ENCODE results near the gene TLE1.
"Not testable (repeated sequence)": the region's sequence is repeated elsewhere in the genome, so short reads cannot be mapped to it uniquely, and the experiment has no call there.

The TLE1 gene

DNA sequence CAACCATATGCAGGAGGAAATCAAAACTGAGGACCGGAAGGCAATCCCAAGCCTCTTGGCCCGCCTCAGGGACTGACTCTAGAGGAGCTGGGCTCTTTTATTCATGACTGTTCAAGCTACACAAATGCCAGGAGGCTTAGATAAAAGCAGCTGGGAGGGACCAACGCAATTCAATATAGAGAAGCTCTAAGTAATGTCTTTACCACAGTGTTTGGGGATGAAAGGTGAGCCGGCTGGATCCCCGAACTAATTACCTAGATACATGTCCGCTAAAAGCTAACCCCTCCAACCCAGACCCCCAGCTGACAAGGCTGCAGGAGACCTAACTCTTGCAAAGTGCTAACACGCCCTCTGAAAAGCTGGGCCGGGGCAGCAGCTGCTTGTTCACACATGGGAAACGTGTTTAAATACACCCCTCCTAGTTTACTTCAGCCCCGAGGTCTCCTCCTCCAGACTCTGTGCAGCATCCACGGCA is 67.5 kb downstream of the TLE1 start:
- DNase-seq = peak; percentile 79

DNA sequence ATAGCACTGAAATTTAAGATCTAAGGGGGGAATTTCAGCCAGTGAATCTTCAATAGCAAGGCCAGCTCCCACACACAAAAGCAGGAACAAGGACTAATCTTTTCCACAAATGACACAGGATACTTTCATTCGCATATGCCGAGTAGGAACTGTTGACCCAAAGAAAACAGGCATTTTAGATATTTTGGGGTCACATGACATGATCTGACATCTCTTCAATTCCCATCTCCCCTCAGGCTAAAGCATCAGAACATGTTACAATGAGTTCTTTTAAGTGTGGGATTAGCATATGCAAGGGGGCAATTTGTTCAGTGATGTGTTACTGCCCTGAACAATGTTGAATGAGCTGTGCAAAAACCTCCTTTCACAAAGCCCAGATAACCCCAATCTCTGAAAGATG is 68.2 kb downstream of the TLE1 start:
- DNase-seq = no peak

DNA sequence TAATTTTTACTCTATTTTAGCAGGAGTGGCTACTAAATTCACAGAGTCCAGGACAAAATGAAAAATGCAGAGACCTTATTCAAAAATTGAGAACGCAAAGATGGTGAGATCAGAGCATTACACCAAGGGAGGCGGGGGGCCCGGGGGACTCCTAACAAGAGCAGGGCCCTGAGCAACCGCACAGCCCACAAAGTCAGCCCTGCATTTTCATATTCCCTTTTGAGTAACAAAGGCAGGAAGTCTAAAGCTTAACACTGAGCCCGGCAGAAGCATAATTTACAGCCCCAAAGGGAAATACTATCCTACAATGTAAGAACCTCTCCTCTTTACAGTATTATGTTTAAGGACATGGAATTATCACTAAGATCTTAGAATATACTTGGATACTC is 69.4 kb downstream of the TLE1 start:
- DNase-seq = no peak

DNA sequence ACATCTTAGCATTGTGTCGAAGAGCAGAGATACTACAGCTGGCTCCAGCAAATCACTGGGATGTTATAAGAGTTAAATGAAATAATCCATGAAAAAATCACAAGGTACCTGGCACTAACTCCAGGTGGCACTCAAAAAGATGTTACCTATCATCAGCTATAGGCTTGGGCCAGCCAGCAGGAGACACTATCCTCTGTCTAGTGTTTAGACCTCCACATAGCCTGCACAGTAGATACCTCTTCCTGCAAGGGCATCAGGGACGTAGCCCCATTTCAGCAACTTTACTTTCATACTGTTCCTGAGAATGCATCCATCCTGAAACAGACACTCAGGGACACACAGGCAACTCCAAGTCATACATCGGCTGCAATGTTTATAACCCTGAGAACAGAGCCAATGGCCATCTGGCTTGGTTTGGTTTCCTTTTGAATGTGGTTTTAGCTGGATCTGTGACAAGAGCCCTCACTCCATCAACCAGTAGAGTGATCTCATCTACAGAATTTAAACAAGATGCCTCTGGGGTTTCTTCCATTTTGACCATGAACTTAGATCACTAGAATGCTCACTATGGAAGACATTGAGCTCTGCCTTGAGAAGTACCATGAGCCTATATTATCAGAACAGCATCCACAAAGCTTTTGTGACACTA is 69.9 kb downstream of the TLE1 start:
- DNase-seq = no peak

DNA sequence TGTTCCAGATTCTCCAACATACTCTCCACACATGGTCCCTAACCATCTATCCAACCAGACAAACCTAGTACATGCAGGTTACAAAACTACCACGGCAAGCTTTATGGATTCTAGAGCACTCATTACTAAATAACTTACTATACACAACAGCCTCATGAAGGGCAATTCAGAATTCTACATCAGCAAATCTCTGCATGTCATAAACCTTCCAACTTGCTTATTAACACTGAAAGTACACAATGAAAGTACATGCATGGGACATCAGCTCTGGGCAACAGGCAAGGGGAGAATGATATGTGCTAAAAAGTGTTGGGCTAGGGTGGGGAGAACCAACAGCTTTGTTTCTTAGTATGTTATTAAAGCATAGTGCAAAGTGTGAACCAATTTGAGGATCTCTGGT is 70.4 kb downstream of the TLE1 start:
- no peak for DNase-seq

DNA sequence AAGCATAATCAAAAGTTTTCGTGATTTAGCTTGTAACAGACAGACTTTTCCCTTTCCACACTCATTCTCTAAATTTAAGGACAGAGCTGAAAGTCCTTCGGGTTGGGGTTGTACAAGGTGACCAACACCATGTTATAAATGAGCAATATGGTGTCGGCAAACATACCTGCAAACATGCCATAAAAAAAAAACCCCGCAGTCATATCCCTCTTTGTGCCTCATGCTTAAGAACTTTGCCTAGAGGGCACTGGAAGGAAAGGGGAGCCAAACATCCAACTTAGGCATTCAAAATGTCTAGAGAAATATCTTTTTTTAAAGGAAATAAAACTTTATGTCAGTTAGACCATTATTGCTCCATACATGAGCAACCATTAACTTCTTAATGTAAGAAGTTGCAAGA is 73.2 kb downstream of the TLE1 start:
- DNase-seq = no peak

DNA sequence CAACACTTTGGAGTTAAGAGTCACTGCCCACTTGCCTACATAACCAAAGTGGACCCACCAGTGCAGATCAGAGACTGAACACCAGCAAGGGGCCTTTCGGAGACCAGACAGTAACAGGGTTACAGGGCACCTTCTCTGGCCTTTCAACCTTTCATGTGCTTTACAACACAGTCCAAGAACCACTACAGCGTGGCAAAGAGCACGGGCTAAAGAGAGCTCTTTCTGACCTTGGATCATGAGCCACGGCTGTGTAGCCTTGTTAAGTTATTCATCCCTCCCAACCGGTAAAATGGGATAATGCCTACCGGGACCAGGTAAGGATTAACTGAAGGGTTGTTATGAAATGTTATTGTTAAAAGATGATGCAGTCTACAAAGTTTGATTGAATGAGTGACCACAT is 75.0 kb downstream of the TLE1 start:
- DNase-seq = no peak

DNA sequence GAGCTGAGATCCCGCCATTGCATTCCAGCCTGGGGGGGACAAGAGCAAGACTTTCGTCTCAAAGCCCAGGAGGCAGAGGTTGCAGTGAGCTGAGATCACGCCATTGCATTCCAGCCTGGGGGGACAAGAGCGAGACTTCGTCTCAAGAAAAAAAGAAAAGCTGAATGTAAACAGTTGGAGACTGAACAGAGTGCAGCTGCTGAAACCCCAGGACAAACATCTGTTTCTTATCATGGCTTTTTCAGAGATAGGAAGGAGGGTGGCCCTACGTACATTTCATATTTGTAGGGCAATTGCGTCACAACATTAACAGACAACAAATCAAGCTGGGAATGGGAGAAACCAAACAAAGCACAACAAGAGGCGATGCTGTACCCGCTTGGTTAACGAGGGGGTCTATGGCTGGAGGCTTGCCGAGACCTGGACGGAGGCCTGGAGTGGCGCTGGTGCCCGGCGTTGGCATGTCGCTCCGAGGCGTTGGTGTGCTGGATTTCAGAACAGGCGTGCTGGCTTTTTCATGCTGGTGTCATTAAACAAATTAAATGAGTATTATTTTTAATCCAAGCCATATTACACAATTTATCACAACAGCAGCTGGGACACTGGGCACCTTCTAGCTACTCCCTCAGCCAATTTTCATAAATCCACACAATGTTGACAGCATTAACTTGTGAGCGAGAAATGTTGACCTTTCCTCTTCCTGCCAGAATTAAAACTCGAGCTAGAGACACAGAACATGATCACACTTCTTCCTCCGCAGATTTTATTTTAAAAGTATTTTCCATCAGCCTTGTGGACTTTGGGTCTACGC is 76.1 kb downstream of the TLE1 start:
- DNase-seq = no peak

DNA sequence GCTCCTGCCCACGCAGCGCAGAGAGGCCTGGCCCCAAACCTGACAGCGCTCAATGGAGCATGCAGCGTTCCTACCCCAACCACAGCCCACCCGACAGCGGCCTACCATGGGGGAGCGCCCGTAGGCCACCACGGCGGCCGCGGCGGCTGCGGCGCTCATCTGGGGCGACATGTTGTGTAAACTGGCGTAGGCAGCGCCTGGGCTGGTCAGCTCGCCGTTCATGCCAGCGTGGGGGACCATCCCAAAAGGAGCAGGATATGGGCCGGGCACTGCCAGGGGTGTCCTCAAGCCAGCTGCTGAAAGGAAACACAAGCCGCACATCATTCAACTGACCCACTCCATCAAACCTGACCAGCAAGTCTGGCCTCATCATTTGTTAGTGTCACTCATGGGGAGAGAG is 77.7 kb downstream of the TLE1 start:
- no peak for DNase-seq

DNA sequence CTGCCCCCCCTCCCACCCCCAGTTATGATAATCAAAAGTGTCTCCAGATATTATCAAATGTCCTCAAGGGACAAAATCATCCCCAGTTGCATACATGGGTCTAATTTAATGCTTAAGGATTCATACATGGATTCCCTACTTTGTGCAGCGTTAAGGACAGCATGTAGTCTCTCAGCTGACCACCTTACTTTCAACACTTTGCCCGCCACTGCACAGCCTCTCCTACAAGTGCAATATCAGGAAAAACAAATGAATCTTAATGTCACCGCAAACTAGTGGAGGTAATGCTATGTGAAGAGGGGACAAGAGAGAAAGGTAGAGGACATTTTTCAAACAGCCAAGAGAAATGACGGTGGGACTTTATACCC is 78.6 kb downstream of the TLE1 start:
- DNase-seq = no peak

DNA sequence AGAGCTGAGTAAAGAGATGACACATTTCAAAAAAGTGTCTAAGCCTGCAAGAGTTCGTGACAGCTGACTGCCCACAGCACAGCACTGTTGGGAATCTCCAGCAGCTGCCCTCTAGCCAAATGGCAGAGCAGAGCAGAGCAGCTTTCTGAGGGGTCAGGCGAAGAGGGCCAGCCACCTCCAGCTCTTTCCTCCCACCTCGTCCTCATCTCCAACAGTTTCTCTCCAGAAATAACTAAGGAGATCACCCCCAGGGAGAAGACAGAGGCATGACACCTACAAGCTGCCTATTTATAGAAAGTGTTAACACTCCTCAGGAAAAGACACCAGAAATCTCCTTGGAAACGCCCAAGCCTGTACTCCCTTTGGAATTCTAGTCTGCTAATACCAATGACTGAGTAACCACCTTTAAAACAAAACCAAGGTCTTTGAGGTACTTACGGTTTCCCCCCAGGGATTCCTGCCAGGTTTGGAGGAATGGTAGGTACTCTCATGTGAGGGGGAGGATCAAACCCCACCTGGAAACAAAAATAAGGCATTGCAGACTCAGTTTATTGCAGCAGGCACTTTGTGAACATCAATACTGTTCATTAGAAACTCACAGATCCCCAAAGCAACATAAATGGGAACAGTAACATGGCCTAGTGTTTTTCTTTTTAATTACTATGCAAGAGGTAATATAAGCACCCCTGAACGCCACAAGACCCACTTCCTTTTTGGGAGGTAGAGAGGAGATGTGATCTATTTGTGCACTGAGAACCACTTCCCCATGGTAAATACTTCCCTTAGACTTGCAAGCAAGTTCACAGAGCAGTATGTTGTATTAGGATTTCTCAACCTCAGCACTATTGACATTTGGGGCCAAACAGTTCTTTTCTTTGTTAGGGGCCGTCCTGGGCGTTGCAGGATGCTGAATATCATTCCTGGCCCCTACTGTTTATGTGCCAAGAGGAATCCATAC is 79.3 kb downstream of the TLE1 start:
- no peak for DNase-seq

DNA sequence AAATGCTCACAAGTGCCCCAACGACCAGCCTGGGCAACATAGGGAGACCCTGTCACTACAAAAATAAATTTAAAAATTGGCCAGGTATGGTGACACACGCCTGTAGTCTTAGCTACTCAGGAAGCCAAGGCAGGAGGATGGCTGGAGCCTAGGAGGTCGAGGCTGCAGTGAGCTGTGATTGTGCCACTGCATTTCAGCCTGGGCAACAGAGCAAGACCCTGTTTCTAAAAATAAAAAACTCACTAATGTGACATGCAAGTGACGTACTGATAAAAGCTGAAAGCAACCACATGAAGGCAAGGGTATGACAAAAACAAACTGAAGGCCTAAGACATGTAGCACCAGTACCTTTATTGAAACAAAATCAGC is 81.1 kb downstream of the TLE1 start:
- DNase-seq = no peak

DNA sequence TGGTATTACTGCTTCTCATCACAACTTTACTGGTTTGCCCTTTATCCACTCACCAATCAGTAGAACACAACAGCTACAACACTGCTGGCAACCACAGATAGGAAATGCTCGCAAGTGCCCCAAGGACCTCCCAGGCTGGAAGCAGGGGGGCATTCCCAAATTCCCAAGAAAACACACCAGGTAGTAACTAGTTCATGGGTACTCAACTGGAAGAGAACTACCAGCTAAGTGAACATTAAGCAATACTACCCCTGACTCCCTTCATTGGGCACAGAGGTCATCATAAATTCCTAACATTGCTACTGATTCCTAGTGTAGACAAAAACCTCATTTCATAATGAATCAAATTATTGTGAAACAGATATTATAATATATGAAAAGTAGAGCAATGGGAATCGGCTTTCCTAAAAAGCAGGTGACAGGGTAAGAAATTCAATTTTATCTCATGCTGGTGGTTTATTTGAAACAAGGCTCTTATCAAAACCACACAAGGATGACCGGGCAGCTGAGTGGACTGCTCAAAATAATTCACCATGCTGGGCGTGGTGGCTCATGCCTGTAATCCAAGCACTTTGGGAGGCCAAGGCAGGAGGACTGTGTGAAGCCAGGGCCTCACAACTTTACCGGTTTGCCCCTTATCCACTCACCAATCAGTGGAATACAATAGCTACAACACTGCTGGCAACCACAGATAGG is 81.6 kb downstream of the TLE1 start:
- no peak for DNase-seq

DNA sequence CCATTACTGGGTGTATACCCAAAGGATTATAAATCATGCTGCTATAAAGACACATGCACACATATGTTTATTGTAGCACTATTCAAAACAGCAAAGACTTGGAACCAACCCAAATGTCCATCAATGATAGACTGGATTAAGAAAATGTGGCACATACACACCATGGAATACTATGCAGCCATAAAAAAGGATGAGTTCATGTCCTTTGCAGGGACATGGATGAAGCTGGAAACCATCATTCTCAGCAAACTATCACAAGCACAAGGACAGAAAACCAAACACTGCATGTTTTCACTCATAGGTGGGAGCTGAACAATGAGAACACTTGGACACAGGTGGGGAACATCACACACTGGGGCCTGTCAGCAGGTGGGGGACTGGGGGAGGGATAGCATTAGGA is 83.1 kb downstream of the TLE1 start:
- not testable (repeated sequence) for DNase-seq

DNA sequence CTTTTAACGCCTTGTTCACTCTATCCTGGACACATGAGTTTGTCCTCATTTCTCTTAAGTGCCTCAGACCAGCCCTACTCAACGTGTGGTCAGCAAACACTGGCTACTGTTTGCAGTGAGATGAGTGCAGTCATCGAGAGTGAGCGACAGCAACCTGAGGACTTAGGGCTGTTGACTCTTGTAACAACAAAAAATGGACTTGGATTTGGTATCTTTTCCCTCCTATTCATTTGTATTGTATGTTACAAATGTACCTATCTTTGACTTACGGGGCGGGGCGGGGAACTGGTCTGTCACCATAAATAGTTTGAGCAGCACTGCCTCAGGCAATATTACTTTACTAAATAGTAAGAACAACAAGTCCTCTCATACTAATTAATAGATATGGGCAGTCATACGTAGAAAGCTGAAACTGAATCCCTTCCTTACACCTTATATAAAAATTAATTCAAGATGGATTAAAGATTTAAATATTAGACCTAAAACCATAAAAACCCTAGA is 84.1 kb downstream of the TLE1 start:
- DNase-seq = no peak

DNA sequence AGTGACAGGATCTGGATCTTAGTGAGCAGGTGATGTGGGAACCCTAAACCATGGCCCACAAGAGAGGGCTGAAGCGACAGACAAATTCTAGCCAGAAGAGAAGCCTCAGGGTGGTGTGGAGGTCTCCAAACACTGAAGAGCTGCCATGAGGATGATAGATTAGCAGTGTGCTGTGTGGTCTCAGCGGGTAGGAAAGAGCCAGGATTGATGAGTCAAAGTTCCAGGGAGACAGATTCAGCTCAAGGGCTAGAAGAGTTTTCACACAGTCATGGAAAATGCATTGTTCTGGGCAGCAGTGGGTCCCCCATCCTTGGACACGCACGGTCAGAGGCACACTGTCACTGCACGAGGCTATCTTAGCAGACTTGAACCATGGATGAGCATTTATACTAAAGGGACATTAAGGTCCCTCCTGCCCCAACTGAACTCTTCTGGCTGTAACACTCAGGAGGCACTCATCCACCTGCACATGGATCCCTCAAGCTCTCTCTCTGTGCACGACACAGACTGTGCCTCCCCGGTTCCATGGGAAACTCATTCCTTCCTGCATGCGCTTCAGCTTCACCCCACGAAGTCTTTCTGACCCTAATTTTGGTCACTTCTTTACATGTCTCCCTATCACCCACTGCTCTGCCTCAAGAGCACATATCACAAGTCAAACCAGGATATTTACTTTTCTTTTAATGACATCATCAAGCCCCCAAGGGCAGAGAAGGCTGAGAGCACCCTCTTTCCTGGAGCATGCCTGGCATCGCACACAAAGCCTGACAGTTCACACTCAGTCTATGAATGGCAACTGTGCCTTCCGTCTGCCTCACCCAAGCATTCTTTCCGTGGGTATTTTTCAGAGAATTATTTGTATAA is 84.8 kb downstream of the TLE1 start:
- no peak for DNase-seq

DNA sequence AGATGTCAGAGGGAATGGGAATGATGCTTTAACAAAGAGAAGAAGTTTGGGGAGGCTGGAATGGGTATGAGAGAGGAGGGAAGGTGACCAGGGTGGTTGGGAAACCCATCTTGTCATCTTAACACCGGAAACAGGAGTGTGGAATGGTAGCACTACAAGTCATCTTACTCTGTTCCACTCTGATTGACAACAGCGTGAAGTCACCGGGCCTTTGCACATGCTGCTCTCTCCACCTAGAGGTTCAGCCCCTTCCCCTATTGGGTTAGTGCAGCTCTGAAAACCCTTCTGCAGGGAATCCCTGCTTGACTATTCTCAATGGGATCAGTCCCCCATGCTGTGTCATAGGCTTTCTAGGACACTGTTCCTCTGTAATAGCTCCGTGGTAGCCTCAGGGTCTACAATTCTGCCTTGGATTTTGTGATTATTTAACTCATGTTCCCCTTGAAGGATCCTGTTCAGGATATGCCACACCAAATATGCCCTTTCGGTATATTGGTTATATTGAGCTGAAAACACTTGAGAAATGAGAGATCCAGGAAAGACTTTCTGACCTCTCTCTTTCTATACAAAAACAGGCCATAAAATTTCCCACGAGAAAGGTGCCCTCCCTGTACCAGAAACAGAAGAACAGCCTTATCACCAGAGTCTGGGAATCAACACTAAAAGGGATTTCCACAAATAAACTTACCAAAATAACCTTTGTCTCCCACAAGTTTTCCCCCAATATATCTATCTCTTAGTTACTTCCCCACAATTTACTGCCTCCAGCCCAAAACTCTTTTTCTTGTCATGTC is 86.3 kb downstream of the TLE1 start:
- DNase-seq = no peak

DNA sequence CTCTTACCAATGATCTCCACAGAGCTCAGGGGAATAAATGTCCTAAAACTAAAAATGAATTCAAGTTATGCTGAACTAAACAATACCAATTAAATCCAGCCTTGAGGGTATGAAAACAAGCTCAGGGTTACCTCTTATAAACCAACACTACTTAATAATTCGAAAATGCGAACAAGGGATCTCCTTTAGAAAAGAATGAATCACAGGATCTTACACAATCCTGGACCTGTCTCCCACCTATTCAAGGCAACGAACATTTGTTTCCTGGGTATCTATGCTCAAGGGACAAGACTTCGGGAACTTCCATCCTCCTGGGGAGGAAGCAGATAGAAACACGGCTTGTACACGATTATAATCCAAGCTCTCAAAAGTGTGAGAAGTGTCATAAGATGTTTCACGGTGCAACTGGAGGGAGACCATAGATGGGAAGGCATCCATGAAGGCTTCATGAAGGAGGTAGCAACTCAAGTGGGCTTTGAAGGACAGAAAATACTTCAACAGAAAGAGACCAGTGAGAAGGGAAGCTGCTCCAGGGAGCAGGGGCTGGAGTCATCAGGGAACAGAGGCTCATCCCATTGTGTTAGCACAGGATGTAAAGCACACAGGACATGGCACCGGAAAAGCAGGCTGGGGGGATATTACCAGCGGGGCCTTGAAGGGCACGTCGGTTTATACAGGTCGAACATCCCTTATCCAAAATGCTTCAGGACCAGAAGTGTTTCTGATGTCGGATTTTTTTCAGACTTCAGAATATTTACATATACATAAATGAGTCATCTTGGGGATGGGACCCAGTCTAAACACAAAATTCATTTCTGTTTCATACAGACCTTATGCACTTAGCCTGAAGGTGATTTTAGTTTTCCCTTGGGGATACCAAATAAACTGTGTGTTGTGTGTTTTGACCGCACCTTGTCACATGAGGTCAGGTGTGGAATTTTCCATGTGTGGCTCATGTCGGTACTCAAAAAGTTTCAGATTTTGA is 87.4 kb downstream of the TLE1 start:
- DNase-seq = no peak

DNA sequence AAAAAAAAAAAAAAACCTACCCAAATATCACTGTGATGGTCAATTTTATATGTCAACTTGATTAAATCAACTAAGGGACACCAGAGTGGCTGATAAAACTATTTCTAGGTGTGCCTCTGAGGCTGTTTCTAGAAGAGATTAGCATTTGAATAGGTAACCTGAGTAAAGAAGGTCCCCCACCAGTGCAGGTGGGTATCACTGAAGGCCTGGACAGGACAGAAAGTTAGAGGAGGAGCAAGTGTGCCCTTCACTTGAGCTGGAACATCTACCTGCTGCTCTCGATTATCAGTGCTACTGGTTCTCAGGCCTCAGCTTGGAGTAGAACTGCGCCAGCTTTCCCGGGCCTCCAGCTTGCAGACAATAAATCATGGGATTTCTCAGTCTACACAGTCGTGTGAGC is 88.7 kb downstream of the TLE1 start:
- no peak for DNase-seq

DNA sequence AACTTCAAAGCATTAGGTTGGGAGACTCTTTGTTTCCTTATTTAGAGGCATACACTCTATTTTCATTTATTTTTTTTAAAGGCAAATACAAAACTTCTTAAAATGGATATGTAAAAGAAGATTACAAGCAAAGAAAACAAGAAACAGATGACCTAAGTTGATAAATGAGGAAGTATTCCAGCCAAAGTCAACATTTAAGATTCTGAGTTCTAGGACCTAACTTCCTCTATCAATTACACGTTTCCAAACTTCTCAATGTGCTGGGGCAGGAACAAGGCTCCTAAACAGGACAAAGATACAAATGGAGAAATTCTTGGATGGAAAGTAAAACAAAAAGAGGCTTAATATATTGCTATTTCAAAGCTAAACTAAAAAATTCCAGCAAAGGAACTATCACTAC is 89.5 kb downstream of the TLE1 start:
- no peak for DNase-seq
